NCI-H128 (cell line): ENCODE results near the gene SPRR2F.
"Not testable (repeated sequence)": the region's sequence is repeated elsewhere in the genome, so short reads cannot be mapped to it uniquely, and the experiment has no call there.

ENCODE experiments used
- DNase-seq: peaks from one replicate; lab custom pipeline; 2025; ENCODE audit not compliant: unreplicated experiment; lab: John Stamatoyannopoulos, UW

SPRR2F gene

GRCh38 chr1:153113416-153113815 lies at the start of gene SPRR2F:
SPRR2F (minus strand) TSS chr1:153113516; CDS start chr1:153112733, 783 bp downstream.
- no peak for DNase-seq

GRCh38 chr1:153155541-153155940 lies 42.2 kb upstream of the SPRR2F start:
- DNase-seq, result no peak

DNA sequence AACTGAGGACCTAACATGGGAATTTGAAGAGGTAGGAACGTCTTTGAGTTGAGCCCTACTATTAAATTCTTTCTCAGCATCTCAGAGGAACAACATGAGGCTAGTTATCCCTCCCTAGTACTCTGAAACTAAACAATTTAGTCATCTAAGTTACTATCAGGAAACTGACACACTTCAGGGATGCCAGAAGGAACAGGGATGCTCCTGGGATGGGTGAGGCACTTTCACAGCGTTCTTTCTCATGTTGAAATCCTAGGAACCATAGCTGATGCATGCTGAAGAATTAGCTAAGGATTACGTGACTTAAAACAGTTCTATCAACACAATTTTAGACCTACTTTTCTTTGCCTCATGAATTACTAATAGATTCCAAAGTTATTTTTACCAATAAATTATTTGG lies 39.2 kb upstream of the SPRR2F start:
- no peak for DNase-seq

DNA sequence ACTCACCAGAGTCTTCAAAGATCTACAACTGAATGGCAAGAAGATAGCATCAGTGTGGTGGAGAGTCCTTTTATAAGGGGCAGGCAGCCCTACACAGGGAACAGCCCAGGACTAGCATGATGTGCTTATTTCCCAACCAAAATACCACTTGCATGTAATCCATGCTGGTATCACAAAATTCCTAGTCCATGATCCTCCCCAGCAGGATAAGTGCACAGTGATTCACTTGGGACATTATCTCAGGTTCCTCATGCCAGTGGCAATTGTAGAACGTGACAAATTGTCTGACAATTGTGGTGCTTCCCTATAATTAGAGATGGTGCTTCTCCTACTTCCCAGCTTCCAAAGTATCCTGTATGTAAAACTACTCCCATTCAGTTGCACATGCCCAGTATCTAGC lies 37.5 kb upstream of the SPRR2F start, which contains the start of gene SPRR2G:
Gene SPRR2G, minus strand, starts transcription at position 45 of the 400 bp plus-strand sequence. CDS start 780 bp downstream, outside the sequence.
- no peak for DNase-seq

GRCh38 chr1:153141377-153141776 lies 28.1 kb upstream of the SPRR2F start:
- DNase-seq, result no peak

- no peak for DNase-seq
Measured at GRCh38 chr1:153140484-153140883, 27.2 kb upstream of the SPRR2F start.

GRCh38 chr1:153133743-153134142 lies 20.4 kb upstream of the SPRR2F start:
- DNase-seq, result no peak

- DNase-seq, result no peak
Measured at GRCh38 chr1:153133267-153133666, 20.0 kb upstream of the SPRR2F start.

DNA sequence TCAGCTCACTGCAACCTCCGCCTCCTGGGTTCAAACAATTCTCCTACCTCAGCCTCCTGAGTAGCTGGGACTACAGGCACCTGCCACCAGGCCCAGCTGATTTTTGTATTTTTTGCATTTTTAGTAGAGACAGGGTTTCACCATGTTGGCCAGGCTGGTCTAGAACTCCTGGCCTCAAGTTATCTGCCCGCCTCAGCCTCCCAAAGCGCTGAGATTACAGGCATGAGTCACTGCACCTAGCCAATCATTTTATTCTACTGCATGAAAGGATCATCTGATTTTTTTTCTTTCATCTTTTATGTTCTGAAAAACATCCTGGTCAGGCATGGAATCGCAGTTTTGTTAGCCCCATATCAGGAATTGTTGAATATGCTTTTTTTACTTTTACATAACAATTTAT lies 15.4 kb upstream of the SPRR2F start:
- DNase-seq, result not testable (repeated sequence)

- no peak for DNase-seq
Measured at GRCh38 chr1:153127296-153127695, 14.0 kb upstream of the SPRR2F start.

GRCh38 chr1:153125536-153125935 lies 12.2 kb upstream of the SPRR2F start:
- no peak for DNase-seq

DNA sequence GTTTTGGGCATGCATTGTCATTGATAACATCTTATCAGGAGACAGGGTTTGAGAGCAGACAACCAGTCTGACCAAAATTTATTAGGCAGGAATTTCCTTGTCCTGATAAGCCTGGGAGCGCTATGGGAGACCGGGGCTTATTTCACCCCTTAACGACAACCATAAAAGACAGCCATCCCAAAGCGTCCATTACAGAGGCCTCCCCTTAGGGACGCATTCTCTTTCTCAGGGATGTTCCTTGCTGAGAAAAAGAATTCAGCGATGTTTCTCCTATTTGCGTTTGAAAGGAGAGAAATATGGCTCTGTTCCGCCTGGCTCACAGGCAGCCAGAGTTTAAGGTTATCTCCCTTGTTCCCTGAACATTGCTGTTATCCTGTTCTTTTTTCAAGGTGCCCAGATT lies 10.5 kb upstream of the SPRR2F start:
- DNase-seq, result not testable (repeated sequence)

DNA sequence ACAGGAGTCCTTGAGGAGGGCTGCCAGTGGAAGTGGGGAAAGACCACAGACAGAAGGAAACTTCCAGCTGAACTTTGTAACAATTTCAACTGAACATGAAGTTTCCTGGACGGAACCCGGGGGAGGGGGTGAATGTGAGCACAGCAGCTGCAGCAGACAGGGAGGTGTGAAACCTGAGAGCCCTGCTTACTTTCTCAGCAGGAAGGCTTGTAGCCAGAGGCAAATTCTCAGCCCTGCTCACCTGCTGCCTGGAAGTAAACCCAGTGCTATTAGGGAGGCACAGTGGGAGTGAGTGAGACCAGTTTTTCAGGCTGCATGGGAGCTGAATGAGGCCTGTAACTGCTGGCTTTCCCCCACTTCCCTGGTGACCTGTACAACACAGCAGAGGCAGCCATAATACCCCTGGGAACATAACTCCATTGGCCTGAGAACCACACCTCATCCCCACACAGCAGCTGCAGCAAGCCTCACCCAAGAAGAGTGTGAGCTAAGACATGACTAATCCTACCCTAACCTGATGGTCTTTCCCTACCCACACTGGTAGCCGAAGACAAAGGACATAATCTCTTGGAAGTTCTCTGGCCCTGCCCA lies 9.6 kb upstream of the SPRR2F start:
- peak; percentile 67 for DNase-seq

- no peak for DNase-seq
Measured at GRCh38 chr1:153120945-153121344, 7.6 kb upstream of the SPRR2F start.

GRCh38 chr1:153119491-153119971 lies 6.2 kb upstream of the SPRR2F start:
- no peak for DNase-seq

DNA sequence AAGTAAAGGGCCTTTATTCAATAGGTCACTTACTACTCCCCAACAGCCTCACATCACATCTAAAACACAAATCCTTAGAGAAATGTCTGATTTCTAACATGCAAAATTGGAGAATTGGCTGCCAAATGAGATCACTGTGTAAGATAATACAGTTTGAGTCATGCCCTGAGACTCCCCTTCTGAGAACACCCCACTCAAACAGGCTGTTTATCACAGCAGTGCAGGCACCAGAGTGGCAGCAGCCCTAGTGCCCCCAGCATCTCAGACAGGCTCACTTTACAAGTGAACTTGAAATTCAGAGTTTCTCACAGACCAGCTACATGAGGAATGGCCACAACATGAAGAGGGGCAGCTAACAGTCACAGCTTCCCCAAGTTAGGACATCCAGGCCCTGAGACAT lies 1.9 kb upstream of the SPRR2F start:
- not testable (repeated sequence) for DNase-seq

DNA sequence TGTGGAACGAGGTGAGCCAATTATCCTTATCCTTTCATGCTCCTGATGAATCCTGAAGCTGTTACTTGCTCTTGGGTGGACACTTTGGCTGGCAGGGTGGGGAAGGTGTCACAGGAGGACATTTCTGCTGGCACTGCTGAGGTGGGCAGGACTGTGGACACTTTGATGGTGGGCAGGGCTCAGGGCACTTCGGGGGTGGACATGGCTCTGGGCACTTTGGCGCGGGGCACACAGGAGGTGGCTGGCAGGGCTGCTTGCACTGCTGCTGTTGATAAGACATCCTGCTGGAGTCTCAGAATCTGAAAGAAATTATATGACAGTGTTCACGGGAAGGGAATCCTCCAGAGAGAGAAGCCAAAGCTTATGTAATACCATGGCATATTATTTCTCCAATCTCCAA lies 862 bp downstream of the SPRR2F start:
- DNase-seq, result not testable (repeated sequence)

DNA sequence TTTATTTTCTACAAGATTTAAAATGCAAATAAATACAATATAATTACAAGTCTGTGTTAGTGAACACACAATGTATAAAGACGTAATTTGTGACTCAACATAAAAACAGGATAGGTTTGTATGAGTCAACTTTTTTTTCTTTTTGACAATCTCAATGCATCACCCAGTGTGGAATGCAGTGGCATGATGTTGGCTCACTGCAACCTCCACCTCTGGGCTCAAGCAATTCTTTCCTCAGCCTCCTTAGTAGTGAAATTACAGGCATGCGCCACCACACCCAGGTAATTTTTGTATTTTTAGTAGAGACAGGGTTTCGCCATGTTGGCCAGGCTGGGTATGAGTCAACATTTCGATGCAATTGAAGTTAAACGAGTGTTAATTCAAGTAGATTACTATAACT lies 13.1 kb downstream of the SPRR2F start:
- no peak for DNase-seq

DNA sequence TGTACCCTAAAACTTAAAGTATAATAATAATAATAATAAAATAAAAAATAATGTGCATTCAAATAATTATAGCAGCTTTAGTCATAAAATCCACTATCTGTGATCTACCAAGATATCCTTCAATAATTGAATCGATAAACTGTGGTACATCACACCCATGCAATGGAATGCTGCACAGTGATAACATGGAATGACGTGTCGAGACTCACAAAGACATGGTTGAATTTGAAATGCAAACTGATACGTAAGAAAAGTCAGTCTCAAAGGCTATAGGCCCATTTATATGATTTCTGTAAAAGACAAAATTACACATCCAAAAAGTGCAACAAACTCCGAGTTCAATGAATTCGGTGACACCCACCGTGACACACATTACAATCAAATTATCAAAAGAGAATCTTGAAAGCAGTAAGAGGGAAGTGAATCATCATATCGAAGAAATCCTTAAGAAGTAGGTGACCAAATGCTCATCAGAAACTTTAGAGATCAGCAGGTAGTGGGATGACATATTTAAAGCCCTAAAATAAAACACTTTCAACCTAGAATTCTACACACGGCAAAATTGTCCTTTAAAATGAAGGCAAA lies 13.8 kb downstream of the SPRR2F start:
- no peak for DNase-seq

- no peak for DNase-seq
Measured at GRCh38 chr1:153095764-153096163, 17.6 kb downstream of the SPRR2F start.

DNA sequence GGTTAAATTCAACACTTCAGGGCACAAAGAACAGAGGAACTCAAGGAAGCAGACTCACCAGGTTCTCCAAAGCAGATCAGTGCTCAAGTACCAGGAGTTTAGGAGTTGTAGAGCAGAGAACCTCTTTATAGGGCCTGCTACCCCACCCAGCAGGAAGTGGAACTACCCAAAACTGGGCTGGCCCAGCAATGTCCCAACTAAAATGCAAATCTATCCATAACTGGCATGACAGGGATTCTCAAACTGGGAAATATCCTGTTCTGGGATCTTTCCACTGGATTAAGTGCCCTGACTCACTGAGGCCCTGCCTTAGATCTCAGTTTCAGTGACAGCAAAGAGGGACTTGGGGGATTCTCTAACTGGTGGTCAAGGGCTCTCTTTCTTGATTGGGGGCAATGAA lies 18.9 kb downstream of the SPRR2F start, which contains the start of gene SPRR2E:
Gene SPRR2E, minus strand, starts transcription at position 101 of the 400 bp plus-strand sequence. CDS start 775 bp downstream, outside the sequence.
- DNase-seq, result no peak

DNA sequence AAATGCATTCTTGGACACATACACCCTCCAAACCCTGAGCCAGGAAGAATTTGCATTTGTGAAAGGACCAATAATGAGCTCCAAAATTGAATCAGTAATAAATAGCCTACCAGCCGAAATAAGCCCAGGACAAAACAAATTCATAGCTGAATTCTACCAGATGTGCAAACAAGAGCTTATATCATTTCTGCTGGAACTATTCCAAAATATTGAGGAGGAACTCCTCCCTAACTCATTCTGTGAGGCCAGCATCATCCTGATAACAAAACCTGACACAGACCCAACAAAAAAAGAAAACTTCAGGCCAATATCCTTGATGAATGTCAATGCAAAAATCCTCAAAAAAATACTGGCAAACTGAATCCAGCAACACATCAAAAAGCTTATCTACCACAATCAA lies 25.7 kb downstream of the SPRR2F start:
- DNase-seq, result no peak

DNA sequence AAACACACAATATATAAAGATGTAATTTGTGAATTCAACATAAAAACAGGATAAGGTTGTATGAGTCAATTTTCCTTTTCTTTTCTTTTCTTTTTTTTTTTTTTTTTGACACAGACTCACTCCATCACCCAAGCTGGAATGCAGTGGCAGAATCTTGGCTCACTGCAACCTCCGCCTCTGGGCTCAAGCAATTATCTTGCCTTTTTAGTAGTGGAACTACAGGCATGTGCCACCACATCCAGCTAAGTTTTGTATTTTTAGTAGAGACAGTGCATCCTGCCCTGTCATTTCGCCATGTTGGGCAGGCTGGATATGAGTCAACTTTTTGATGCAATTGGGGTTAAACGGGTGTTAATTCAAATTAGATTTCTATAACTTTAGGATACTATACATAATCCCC lies 31.6 kb downstream of the SPRR2F start:
- no peak for DNase-seq
